ENCODE measurements around the gene MATCAP1. TPM values are rescaled to one million over a fixed set of nuclear protein-coding genes. Genes with fewer than 3 reads are reported as not detected.

MATCAP1 gene
- total RNA-seq, 1 donor from 2014 or later, result 29.0 TPM

DNA sequence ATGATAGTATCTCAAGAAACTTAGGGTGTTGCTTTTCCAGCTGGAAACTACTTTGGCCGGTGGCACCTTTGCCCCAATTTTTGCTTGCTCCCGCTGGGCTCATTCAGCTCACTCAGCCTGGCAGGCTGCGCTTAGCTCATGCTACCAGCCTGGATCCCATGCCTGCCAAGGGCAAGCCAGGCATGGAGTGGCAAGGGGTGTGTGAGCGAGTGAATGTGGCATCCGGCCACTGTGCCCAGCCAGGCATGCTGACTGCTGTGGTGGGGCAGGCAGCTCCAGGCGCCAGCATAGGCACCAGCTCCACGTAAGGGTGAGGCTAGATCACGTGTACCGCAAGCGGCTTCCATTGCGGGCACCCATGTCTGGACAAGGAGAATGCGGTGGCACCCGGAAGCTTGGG is 42.4 kb downstream of the MATCAP1 start:
- H3K27me3 ChIP-seq (ENCODE audit: low read depth), result no peaks in the 10 kb centered on the region
- TF ChIP-seq, protein P1, sequence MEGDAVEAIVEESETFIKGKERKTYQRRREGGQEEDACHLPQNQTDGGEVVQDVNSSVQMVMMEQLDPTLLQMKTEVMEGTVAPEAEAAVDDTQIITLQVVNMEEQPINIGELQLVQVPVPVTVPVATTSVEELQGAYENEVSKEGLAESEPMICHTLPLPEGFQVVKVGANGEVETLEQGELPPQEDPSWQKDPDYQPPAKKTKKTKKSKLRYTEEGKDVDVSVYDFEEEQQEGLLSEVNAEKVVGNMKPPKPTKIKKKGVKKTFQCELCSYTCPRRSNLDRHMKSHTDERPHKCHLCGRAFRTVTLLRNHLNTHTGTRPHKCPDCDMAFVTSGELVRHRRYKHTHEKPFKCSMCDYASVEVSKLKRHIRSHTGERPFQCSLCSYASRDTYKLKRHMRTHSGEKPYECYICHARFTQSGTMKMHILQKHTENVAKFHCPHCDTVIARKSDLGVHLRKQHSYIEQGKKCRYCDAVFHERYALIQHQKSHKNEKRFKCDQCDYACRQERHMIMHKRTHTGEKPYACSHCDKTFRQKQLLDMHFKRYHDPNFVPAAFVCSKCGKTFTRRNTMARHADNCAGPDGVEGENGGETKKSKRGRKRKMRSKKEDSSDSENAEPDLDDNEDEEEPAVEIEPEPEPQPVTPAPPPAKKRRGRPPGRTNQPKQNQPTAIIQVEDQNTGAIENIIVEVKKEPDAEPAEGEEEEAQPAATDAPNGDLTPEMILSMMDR (IDR thresholded peaks at IDR 0.05), result no peak
- DNase-seq (no peak), ATAC-seq (no peak)
- H3K27ac ChIP-seq, result no peak overlapping the region
- no peaks in the 10 kb centered on the region for H3K9me3 ChIP-seq
- no peak overlapping the region for H3K4me3 ChIP-seq
- peaks cover 99% of the 10 kb centered on the region for H3K36me3 ChIP-seq
- intact Hi-C loops (cut with DNase I), result no loop called here
- no peaks in the 10 kb centered on the region for H3K4me1 ChIP-seq

DNA sequence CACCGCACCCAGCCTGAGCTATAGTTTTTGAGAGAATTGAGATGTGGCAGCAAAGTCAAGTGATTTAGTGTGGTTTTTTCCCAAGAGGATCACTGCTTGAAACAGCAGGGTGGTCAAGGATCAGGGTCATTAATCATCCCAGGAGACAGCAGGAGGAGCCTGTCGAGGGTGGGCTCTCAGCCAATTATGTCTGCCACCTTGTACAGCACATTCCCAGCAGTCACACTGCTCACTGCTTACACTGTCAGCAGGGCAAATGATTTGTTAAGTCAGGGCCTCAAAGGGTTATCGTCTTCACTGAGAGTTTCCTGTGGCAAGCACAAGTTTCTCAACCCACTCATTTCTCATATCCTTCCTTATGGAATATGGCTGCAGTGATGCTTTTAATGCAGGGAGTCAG is 46.2 kb downstream of the MATCAP1 start:
- peaks cover 99% of the 10 kb centered on the region for H3K36me3 ChIP-seq
- H3K4me1 ChIP-seq, result no peaks in the 10 kb centered on the region
- H3K4me3 ChIP-seq, result no peak overlapping the region
- intact Hi-C loops (cut with DNase I), result no loop called here
- ATAC-seq, result no peak
- no peak for DNase-seq
- no peaks in the 10 kb centered on the region for H3K27me3 ChIP-seq (ENCODE audit: low read depth)
- TF ChIP-seq, protein P1 (IDR thresholded peaks at IDR 0.05), result no peak
- no peaks in the 10 kb centered on the region for H3K9me3 ChIP-seq
- no peak overlapping the region for H3K27ac ChIP-seq

DNA sequence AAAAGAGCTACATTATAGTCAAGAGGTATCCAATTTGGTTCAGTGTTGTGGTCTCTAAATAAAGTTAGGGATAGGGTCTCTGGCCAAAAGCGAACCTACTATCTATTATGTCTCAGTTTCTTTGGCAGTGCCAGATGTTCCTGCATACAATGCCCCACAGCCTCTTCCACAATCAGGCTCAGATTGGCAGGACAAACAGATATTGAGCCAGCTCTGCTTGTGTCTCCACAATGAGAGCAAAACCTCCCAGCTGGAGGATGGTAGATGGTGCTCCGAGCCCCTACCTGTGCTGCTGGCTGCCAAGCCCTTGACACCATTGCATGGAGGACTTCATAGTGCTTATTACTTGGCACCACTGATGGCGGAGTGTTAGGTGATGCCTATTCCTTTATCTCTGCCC is 54.3 kb downstream of the MATCAP1 start:
- H3K27me3 ChIP-seq (ENCODE audit: low read depth), result no peaks in the 10 kb centered on the region
- DNase-seq (no peak), ATAC-seq (no peak)
- no peaks in the 10 kb centered on the region for H3K9me3 ChIP-seq
- intact Hi-C loops (cut with DNase I), result no loop called here
- H3K4me1 ChIP-seq, result no peaks in the 10 kb centered on the region
- H3K4me3 ChIP-seq, result no peak overlapping the region
- H3K36me3 ChIP-seq, result peaks cover 86% of the 10 kb centered on the region
- no peak overlapping the region for H3K27ac ChIP-seq
- TF ChIP-seq, protein P1 (IDR thresholded peaks at IDR 0.05), result no peak

DNA sequence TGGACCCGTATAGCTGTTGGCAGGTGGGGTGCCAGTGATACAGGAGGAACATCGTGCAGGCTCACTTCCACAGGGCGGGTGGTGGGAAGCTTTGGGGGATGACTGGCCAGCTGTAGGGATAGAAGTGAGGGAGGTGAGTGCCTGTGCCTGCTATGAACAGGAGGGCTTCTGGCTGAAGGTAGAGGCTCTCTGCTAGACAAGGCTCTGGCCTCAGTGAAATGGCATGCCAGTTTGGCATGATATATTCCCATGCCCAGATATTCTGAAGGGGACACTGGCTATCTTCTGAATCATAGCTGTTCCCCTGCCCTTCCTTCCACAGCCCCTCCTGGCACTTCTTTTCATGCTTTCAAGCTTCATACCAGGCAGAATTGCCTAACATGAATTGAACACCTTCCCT is 54.9 kb downstream of the MATCAP1 start:
- no peaks in the 10 kb centered on the region for H3K27me3 ChIP-seq (ENCODE audit: low read depth)
- no peak for DNase-seq
- H3K4me1 ChIP-seq, result no peaks in the 10 kb centered on the region
- intact Hi-C loops (cut with DNase I), result no loop called here
- no peaks in the 10 kb centered on the region for H3K9me3 ChIP-seq
- TF ChIP-seq, protein P1 (IDR thresholded peaks at IDR 0.05), result no peak
- no peak for ATAC-seq
- H3K27ac ChIP-seq, result no peak overlapping the region
- peaks cover 86% of the 10 kb centered on the region for H3K36me3 ChIP-seq
- H3K4me3 ChIP-seq, result no peak overlapping the region

DNA sequence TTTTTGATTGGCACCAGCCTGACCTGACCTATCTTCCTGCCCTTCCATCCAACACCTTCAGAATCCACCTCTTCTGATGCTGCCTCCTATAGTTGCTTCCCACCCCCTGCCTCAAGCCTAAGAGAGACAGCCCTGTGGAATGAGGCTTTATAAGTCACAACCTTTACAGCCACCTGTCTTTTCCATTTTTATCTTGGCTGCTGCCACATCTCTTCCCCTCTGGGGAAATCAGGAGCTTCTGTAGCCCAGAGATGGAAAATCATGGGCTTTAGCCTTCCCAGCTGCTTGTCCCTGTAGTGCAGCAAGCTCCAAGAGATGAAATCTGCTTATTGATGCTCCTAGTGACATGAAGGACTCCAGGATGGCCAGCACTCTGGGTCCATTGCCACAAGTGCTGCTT is 55.3 kb downstream of the MATCAP1 start:
- DNase-seq (no peak), ATAC-seq (no peak)
- Histone ChIP-seq H3K27me3 (ENCODE audit: low read depth) (no peaks in the 10 kb centered on the region), H3K4me1 (no peaks in the 10 kb centered on the region), H3K27ac (no peak overlapping the region), H3K36me3 (peaks cover 86% of the 10 kb centered on the region), H3K9me3 (no peaks in the 10 kb centered on the region), H3K4me3 (no peak overlapping the region)
- TF ChIP-seq, protein P1 (IDR thresholded peaks at IDR 0.05), result no peak
- intact Hi-C loops (cut with DNase I), result no loop called here

Small RNA genes within 50 kb of the gene (microRNA-seq; reads per million reads assigned to microRNA genes)
- 195 reads per million, percentile 63 among the genes with 10 or more reads in this experiment for gene MIR328 (ENCODE audit: borderline number of aligned reads)

Other genes starting within 250 kb of the MATCAP1 start
- 76.8 TPM for gene CIAO2B, start 249.6 kb downstream of the MATCAP1 start, total RNA-seq
- gene CES2, start 248.4 kb downstream of the MATCAP1 start, total RNA-seq, result 35.1 TPM
- gene CES3, start 222.7 kb downstream of the MATCAP1 start, total RNA-seq, result 2.5 TPM
- 14.8 TPM for gene CES4A, start 195.4 kb downstream of the MATCAP1 start, total RNA-seq
- gene CBFB, start 154.8 kb downstream of the MATCAP1 start, total RNA-seq, result 46.9 TPM
- 21.7 TPM for gene PHAF1, start 74.0 kb downstream of the MATCAP1 start, total RNA-seq
- 13.5 TPM for gene B3GNT9, start 33.0 kb downstream of the MATCAP1 start, total RNA-seq
- gene TRADD, start 24.1 kb downstream of the MATCAP1 start, total RNA-seq, result 28.4 TPM
- gene FBXL8, start 24.0 kb downstream of the MATCAP1 start, total RNA-seq, result 32.9 TPM
- 76.3 TPM for gene HSF4, start 19.2 kb downstream of the MATCAP1 start, total RNA-seq
- 55.6 TPM for gene NOL3, start 13.4 kb downstream of the MATCAP1 start, total RNA-seq
- 15.6 TPM for gene EXOC3L1, start 6.2 kb upstream of the MATCAP1 start, total RNA-seq
- gene E2F4, start 8.2 kb upstream of the MATCAP1 start, total RNA-seq, result 66.5 TPM
- 14.9 TPM for gene ELMO3, start 15.2 kb upstream of the MATCAP1 start, total RNA-seq
- gene TMEM208, start 43.2 kb upstream of the MATCAP1 start, total RNA-seq, result 33.1 TPM
- 67.7 TPM for gene FHOD1, start 63.5 kb upstream of the MATCAP1 start, total RNA-seq
- 2.8 TPM for gene SLC9A5, start 65.0 kb upstream of the MATCAP1 start, total RNA-seq
- 12.4 TPM for gene PLEKHG4, start 95.6 kb upstream of the MATCAP1 start, total RNA-seq
- gene KCTD19, start 142.8 kb upstream of the MATCAP1 start, total RNA-seq, result 0.74 TPM
- 42.1 TPM for gene LRRC36, start 142.9 kb upstream of the MATCAP1 start, total RNA-seq
- gene TPPP3, start 209.5 kb upstream of the MATCAP1 start, total RNA-seq, result 123 TPM
- 18.9 TPM for gene ZDHHC1, start 232.5 kb upstream of the MATCAP1 start, total RNA-seq
- 2.9 TPM for gene HSD11B2, start 247.2 kb upstream of the MATCAP1 start, total RNA-seq